NCI-H446 (cell line): ENCODE data around the gene SLC24A5.
A peak's percentile ranks its signal among the peaks of the same experiment; 100 is the strongest.

Experiments used
- DNase-seq, 2 experiments: peaks; one replicate each; lab custom pipeline; 2025; lab: John Stamatoyannopoulos, UW

SLC24A5 gene

DNA sequence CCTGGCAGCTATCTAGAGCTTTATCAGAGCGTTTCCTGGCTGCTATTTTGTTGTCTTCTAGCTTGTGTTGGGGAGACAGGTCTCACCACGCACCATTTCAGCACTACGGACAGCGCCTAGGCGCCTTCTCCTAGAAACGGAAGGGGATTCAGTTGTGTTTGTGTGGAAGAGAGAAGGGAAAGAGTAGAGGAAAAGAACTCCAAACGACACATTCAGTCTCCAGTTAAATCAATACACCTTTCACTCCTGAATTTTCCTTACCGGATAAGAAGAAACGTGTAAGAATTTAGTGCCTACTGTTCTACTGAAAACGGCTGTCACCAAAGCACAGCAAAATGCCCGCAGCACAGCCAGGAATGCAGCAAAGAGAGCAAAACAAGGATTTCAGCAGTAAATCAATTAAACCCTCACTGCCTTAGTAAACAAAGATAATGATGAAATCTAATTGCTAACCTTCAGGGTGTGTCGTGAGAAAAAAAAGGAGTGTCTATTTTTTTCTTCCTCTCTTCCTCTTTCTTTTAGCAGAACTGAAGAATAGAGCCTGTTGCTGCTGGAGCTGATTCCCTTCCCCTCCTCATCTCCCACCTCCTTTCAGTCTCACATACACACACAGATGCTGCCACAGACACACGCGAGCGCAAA lies 70.3 kb downstream of the SLC24A5 start:
- peak; percentile 7 to 10 for DNase-seq

DNA sequence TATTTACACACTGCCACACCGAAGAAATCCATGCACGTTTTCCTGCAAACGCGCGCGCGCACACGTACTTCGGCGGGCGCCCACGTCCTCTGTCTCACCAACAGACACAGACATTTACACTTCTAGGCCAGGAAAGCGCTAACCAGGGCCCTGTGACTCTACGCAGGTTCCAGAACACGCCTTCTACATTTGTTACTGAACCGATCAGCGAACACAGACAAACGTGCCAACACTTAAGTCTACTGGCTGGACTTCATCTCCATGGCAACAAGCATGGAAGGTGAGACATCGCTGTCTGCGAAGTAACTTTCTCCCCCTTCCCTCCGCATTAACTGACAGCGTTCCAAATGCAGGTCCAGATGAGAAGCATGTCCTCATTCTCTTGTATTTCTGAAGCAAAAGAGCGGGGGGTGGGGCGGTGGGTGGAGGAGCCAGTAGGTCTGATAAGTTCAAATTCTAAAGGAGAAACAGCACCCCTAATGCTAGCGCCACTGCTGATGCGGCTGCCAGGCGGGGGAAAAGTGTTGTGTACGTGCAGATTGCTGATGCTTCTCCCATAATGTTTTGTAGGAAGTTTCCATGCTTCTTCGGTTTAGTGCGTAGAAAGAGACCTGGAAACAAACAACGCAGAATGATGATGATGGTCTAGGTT lies 70.9 kb downstream of the SLC24A5 start, which contains the start of gene CTXN2:
CTXN2 (plus strand) TSS at position 92 of the 652 bp plus-strand sequence. CDS start 9,636 bp downstream, outside the sequence.
- peak in 1 of 2 experiments; percentile 12 for DNase-seq
